HepG2 (cell line): ENCODE data around the gene SLC2A2. TPM values are rescaled to one million over a fixed set of nuclear protein-coding genes. Genes with fewer than 3 reads are reported as not detected.

Experiments used
- ATAC-seq: fragments of 200-7000 bp; cut with Tn5 transposase; 3 replicates; pipeline ENCODE4 v1.9.1; 2020; ENCODE audit warnings: mild to moderate bottlenecking, moderate library complexity
- BruUV-seq: library from RNA; stranded (reverse); fragments of 400-500 nt; replicated peaks from 2 replicates; lab custom pipeline; 2021; lab: Mats Ljungman, UMichigan
- CTCF ChIA-PET: fragments of 300-600 bp; formaldehyde crosslinking; extraction: SDS; loops from one replicate; lab custom pipeline; 2021; ENCODE audit warnings: low total read pairs, inconsistent platforms, low intra/inter-chr PET ratio; lab: Yijun Ruan, JAX
- POLR2A ChIA-PET: fragments of 350-600 bp; sonication (Branson Sonifier 250); formaldehyde crosslinking; loops from one replicate; lab custom pipeline; 2020; ENCODE audit warnings: antibody characterized with exemption, inconsistent platforms; lab: Yijun Ruan, JAX
- DNase-seq: peaks from one replicate; pipeline ENCODE4 v3.0.0-alpha.2; 2015; ENCODE audit warnings: low spot score
- FAIRE-seq: peaks from 3 replicates; lab custom pipeline; 2011; peaks lifted over from hg19 to GRCh38; lab: Jason Lieb, UNC
- H2AFZ ChIP-seq: one replicate; pipeline ENCODE4 v1.6.1; 2011; ENCODE audit warnings: low read length, inconsistent platforms
- H3K27ac ChIP-seq: fragments of 300-600 bp; 3 replicates; pipeline ENCODE4 v1.8.0; 2011; ENCODE audit warnings: mixed run types, mild to moderate bottlenecking, mixed read lengths, low read length, inconsistent platforms; ENCODE audit not compliant: insufficient read depth; ENCODE audit errors: extremely low read length
- H3K27me3 ChIP-seq, 2 experiments: fragments of 200-600 bp in 1 of 2; 2 replicates in 1 of 2; 3 replicates in 1 of 2; pipeline versions ENCODE4 v1.6.0 to v1.8.0; 2011; ENCODE audit warnings: low read length in 2 of 2, mild to moderate bottlenecking in 2 of 2, moderate library complexity in 2 of 2, inconsistent platforms in 1 of 2; ENCODE audit not compliant: insufficient read depth in 2 of 2, control insufficient read depth in 1 of 2
- H3K36me3 ChIP-seq, 2 experiments: fragments of 200-600 bp in 1 of 2; replicated peaks in 1 of 2; 2 replicates in 1 of 2; 3 replicates in 1 of 2; pipeline versions ENCODE4 v1.5.1 to v1.8.0; 2011; ENCODE audit warnings: low read length in 2 of 2, inconsistent platforms in 1 of 2; ENCODE audit not compliant: insufficient read depth in 2 of 2, control insufficient read depth in 1 of 2
- H3K4me1 ChIP-seq: 2 replicates; pipeline ENCODE4 v1.5.1; 2012; ENCODE audit warnings: low read length, inconsistent platforms; ENCODE audit not compliant: insufficient read depth
- H3K4me2 ChIP-seq: 2 replicates; pipeline ENCODE4 v1.6.0; 2011; ENCODE audit warnings: low read depth, low read length, inconsistent platforms
- H3K4me3 ChIP-seq, 3 experiments: fragments of 200-600 bp in 1 of 3; sonication (generic), shearing (Covaris generic) in 1 of 3; replicated peaks in 1 of 3; 2 replicates each; pipeline ENCODE4 v1.5.1; 2011 to 2016; ENCODE audit warnings: low read length in 3 of 3, inconsistent platforms in 2 of 3, low read depth in 2 of 3, mild to moderate bottlenecking in 2 of 3, control low read depth in 1 of 3, mixed read lengths in 1 of 3; ENCODE audit not compliant: insufficient read depth in 1 of 3
- H3K79me2 ChIP-seq: one replicate; pipeline ENCODE4 v1.6.1; 2011; ENCODE audit warnings: low read length, inconsistent platforms; ENCODE audit not compliant: insufficient read depth
- H3K9ac ChIP-seq: 2 replicates; pipeline ENCODE4 v1.6.0; 2011; ENCODE audit warnings: mild to moderate bottlenecking, low read depth, low read length, inconsistent platforms; ENCODE audit not compliant: insufficient read depth
- H3K9me3 ChIP-seq: 2 replicates; pipeline ENCODE4 v1.5.1; 2012; ENCODE audit warnings: mild to moderate bottlenecking, low read length
- H4K20me1 ChIP-seq: 2 replicates; pipeline ENCODE4 v1.6.0; 2011; ENCODE audit warnings: inconsistent platforms, mild to moderate bottlenecking, low read length, moderate library complexity; ENCODE audit not compliant: insufficient read depth
- AHR ChIP-seq: IDR thresholded peaks from 2 replicates; pipeline ENCODE4 v1.6.1; 2018; ENCODE audit warnings: missing genetic modification reagents, missing compliant biosample characterization
- ARHGAP35 ChIP-seq: sonication (generic); formaldehyde crosslinking; IDR thresholded peaks from 2 replicates; pipeline ENCODE4 v1.9.0; 2022; ENCODE audit warnings: mild to moderate bottlenecking, inconsistent platforms, moderate library complexity, missing genetic modification reagents, borderline replicate concordance
- CENPX ChIP-seq: sonication (generic); formaldehyde crosslinking; IDR thresholded peaks from 2 replicates; pipeline ENCODE4 v1.9.0; 2021; ENCODE audit warnings: mild to moderate bottlenecking, missing genetic modification reagents, moderate library complexity
- FOSL2 ChIP-seq: sonication (generic); formaldehyde crosslinking; IDR thresholded peaks from 2 replicates; pipeline ENCODE4 v1.4.0; 2020; ENCODE audit warnings: missing genetic modification reagents
- FOXO1 ChIP-seq: sonication (generic); formaldehyde crosslinking; IDR thresholded peaks from 2 replicates; pipeline ENCODE4 v1.4.0; 2020; ENCODE audit warnings: missing genetic modification reagents
- FOXP1 ChIP-seq, 2 experiments: fragments of 450-650 bp in 1 of 2; IDR thresholded peaks; 2 replicates each; pipeline ENCODE4 v1.6.1; 2017 to 2018; ENCODE audit warnings: antibody characterized with exemption in 1 of 2
- PCBP1 ChIP-seq: fragments of 200-400 bp; formaldehyde crosslinking; IDR thresholded peaks from 2 replicates; pipeline ENCODE4 v1.6.1; 2017; ENCODE audit warnings: mild to moderate bottlenecking, low read depth, low read length, borderline replicate concordance
- SIX1 ChIP-seq: sonication (generic); formaldehyde crosslinking; IDR thresholded peaks from 2 replicates; pipeline ENCODE4 v1.4.0; 2020; ENCODE audit warnings: missing genetic modification reagents, borderline replicate concordance
- TP53 ChIP-seq: sonication (generic); formaldehyde crosslinking; conservative IDR thresholded peaks from 2 replicates; pipeline ENCODE4 v1.4.0; 2020; ENCODE audit warnings: missing genetic modification reagents
- WGBS: methylation state at CpG from one replicate; pipeline ENCODE4 v1.1.6; 2017; ENCODE audit warnings: low lambda C conversion rate; 5-methylcytosine and 5-hydroxymethylcytosine counted together
- in situ Hi-C: cut with HindIII; loops from 2 replicates; pipeline ENCODE4 v1.10.0; 2017; ENCODE audit warnings: low pct_unique_long_range_greater_than_20kb; ENCODE audit not compliant: extremely low pct_ligation_motif_present
- intact Hi-C: fragments of 100-400 bp; cut with micrococcal nuclease; formaldehyde crosslinking; loops from one replicate; pipeline ENCODE4 v1.10.0; 2022; ENCODE audit not compliant: unreplicated experiment
- polyA plus RNA-seq, 8 experiments: library from polyadenylated mRNA; depleted of rRNA in 3 of 8; stranded (reverse) in 7 of 8; unstranded in 1 of 8; fragments of >200 nt; fragmentation: Illumina TruSeq in 4 of 8; extraction: Trizol in 4 of 8; gene quantifications; 2 replicates each; pipeline versions ENCODE4 v1.2.1 to v1.2.3, GENCODE V29; 2011 to 2016; ENCODE audit warnings: low read depth in 4 of 8, missing spikeins in 1 of 8, mixed read lengths in 1 of 8; ENCODE audit not compliant: insufficient read depth in 1 of 8
- total RNA-seq, 5 experiments: library from RNA; depleted of rRNA; stranded (reverse); fragments of >200 nt; fragmentation: Illumina TruSeq; extraction: Trizol; gene quantifications; 2 replicates each; pipeline ENCODE4 v1.2.3, GENCODE V29; 2016; ENCODE audit warnings: low read depth in 1 of 5
- TF ChIP-seq, protein P1 (sequence below): sonication (generic); formaldehyde crosslinking; IDR thresholded peaks from 2 replicates; pipeline ENCODE4 v1.4.0; 2020; ENCODE audit warnings: missing genetic modification reagents, borderline replicate concordance

The SLC2A2 gene
- total and polyA plus RNA-seq, 2 of the 13 experiments (the other 11 are each of a cell fraction or from before 2014, with no cell fraction given), result 19.5 to 23.2 TPM

DNA sequence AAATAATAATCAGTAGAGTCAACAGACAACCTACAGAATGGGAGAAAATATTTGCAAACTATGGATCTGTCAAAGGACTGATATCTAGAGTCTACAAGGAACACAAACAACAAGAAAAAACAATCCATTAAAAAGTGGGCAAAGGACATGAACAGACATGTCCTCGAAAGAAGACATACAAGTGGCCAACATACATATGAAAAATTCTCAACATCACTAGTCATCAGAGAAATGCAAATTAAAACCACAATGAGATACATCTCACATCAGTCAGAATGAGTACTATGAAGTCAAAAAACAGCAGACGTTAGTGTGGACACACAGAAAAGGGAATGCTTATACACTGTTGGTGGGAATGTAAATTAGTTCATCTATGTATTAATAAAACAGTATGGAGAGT, 33.7 kb downstream of the SLC2A2 start:
- Histone ChIP-seq H3K4me1 (peaks cover 56% of the 10 kb centered on the region), H2AFZ (no peak overlapping the region), H3K79me2 (no peaks in the 10 kb centered on the region), H3K27me3 (no peaks in the 10 kb centered on the region), H3K4me2 (no peak overlapping the region), H3K9ac (no peak overlapping the region), H4K20me1 (no peaks in the 10 kb centered on the region), H3K4me3 (no peak overlapping the region), H3K36me3 (peaks cover 0 to 1% of the 10 kb centered on the region in 2 experiments; a peak in 2 of 5 replicates), H3K9me3 (no peaks in the 10 kb centered on the region), H3K27ac (no peak overlapping the region)
- BruUV-seq, result no TSS peak
- TF ChIP-seq SIX1, result no peak
- TF ChIP-seq AHR (CRISPR knock-in tag), result no peak
- peak; percentile 87 for TF ChIP-seq TP53 (CRISPR knock-in tag)
- no peak for TF ChIP-seq FOXP1 (IDR thresholded peaks at IDR 0.05)
- peak; percentile 35; the same call in 1 of the 2 replicates for TF ChIP-seq FOXP1 (CRISPR knock-in tag; IDR thresholded peaks at IDR 0.05)
- FAIRE-seq (no peak), DNase-seq (no peak), ATAC-seq (no peak)
- intact Hi-C loops, result no loop called here
- ChIA-PET CTCF (no interaction called here), POLR2A (no interaction called here)
- 92% methylated on average over 2 of the region's 2 CpGs for WGBS
- in situ Hi-C loops, result no loop called here

GRCh38 chr3:170991664-170992063, 34.9 kb downstream of the SLC2A2 start:
- FAIRE-seq (no peak), ATAC-seq (no peak), DNase-seq (no peak)
- WGBS, result 97% methylated on average over 2 of the region's 2 CpGs
- peaks cover 0 to 1% of the 10 kb centered on the region in 2 experiments; a peak in 2 of 5 replicates for H3K36me3 ChIP-seq
- no peak overlapping the region for H3K4me2 ChIP-seq
- H3K79me2 ChIP-seq, result no peaks in the 10 kb centered on the region
- H3K27me3 ChIP-seq, result no peaks in the 10 kb centered on the region
- no peak overlapping the region for H3K27ac ChIP-seq
- H3K9ac ChIP-seq, result no peak overlapping the region
- H4K20me1 ChIP-seq, result no peaks in the 10 kb centered on the region
- POLR2A ChIA-PET, result no interaction called here
- H3K4me3 ChIP-seq, result no peak overlapping the region
- H3K9me3 ChIP-seq, result no peaks in the 10 kb centered on the region
- BruUV-seq, result no TSS peak
- intact Hi-C loops, result no loop called here
- no peak overlapping the region for H2AFZ ChIP-seq
- in situ Hi-C loops, result no loop called here
- H3K4me1 ChIP-seq, result peaks cover 45% of the 10 kb centered on the region
- CTCF ChIA-PET, result no interaction called here
- TF ChIP-seq PCBP1, result no peak
- TF ChIP-seq FOXO1, result no peak
- TF ChIP-seq, protein P1, sequence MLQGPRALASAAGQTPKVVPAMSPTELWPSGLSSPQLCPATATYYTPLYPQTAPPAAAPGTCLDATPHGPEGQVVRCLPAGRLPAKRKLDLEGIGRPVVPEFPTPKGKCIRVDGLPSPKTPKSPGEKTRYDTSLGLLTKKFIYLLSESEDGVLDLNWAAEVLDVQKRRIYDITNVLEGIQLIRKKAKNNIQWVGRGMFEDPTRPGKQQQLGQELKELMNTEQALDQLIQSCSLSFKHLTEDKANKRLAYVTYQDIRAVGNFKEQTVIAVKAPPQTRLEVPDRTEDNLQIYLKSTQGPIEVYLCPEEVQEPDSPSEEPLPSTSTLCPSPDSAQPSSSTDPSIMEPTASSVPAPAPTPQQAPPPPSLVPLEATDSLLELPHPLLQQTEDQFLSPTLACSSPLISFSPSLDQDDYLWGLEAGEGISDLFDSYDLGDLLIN (CRISPR knock-in tag), result no peak
- no peak for TF ChIP-seq FOSL2 (CRISPR knock-in tag)
- no peak for TF ChIP-seq FOXP1 (IDR thresholded peaks at IDR 0.05)
- no peak for TF ChIP-seq FOXP1 (CRISPR knock-in tag; IDR thresholded peaks at IDR 0.05)
- TF ChIP-seq ARHGAP35 (CRISPR knock-in tag), result no peak
- no peak for TF ChIP-seq CENPX (CRISPR knock-in tag)
